Esophagus squamous epithelium (tissue), 4 donors: ENCODE results near the gene LRBA.

ENCODE experiments used
- CTCF ChIP-seq, 6 experiments: fragments of 450-650 bp in 4 of 6; fragments of 200-600 bp in 2 of 6; sonication (generic) in 2 of 6; IDR thresholded peaks; one replicate each; pipeline ENCODE4 v1.5.1; 2016 to 2019; ENCODE audit warnings: antibody characterized with exemption in 6 of 6, mild to moderate bottlenecking in 4 of 6, moderate library complexity in 4 of 6
- POLR2A ChIP-seq, 4 donors: fragments of 450-650 bp; IDR thresholded peaks; one replicate each; pipeline ENCODE4 v1.6.1; 2017; ENCODE audit warnings: antibody characterized with exemption in 4 of 4, mild to moderate bottlenecking in 4 of 4, moderate library complexity in 3 of 4

GRCh38 chr4:151004222-151004621, 10.9 kb downstream of the LRBA start:
- TF ChIP-seq CTCF (IDR thresholded peaks at IDR 0.05) (no peak), POLR2A (IDR thresholded peaks at IDR 0.05) (no peak)
